ENCODE data around the gene GAST. TPM values are rescaled to one million over a fixed set of nuclear protein-coding genes. Genes with fewer than 3 reads are reported as not detected.

GAST gene
- total and polyA plus RNA-seq, 10 of the 15 experiments (the other 5 are each of a cell fraction or from before 2014, with no cell fraction given), result not detected

DNA sequence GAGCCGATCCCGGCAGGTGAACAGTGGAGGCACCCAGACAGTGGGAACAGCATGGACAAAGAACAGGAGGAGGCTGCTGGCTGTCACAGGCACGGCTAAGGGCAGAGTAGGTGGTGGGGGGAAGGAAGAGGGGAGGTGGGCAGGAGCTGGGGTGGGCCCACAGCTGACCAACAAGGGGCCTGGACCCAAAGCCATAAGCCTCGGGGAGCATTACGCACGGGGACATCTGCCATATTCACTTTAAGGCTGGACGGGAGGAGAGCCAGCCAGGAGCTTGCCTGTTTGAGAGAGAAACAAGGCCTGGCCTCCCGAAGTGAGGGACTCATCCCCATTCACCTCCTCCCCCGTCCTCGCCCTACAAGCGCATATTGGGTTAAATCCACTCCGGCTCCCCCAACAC is 41.9 kb downstream of the GAST start:
- Histone ChIP-seq H4K20me1 (ENCODE audit: control insufficient read depth, insufficient read depth) (no peaks in the 10 kb centered on the region), H3K9me3 (replicated peaks; ENCODE audit: control insufficient read depth, insufficient read depth, low read length) (no peaks in the 10 kb centered on the region), H3K4me2 (ENCODE audit: control insufficient read depth, insufficient read depth) (no peak overlapping the region), H3K9ac (ENCODE audit: control insufficient read depth, insufficient read depth, low read length) (no peak overlapping the region), H3K27me3 (replicated peaks in 1 of 2; ENCODE audit: control insufficient read depth in 2 of 2, insufficient read depth in 2 of 2, low read length in 1 of 2) (no peaks in the 10 kb centered on the region), H3K27ac (ENCODE audit: control insufficient read depth, insufficient read depth) (no peak overlapping the region), H2AFZ (ENCODE audit: control insufficient read depth, low read depth, low read length) (no peak overlapping the region), H3K36me3 (ENCODE audit: control insufficient read depth in 2 of 2, insufficient read depth in 2 of 2, low read length in 1 of 2) (peaks cover 0 to 2% of the 10 kb centered on the region in 2 experiments; a peak in 2 of 4 replicates), H3K4me1 (ENCODE audit: control insufficient read depth, insufficient read depth, low read length) (no peaks in the 10 kb centered on the region), H3K79me2 (ENCODE audit: control insufficient read depth, insufficient read depth, low read length) (no peaks in the 10 kb centered on the region), H3K4me3 (no peak overlapping the region)
- WGBS (ENCODE audit: insufficient coverage, insufficient replicate concordance, low lambda C conversion rate, missing lambda C conversion rate), result 58% methylated on average over 11 of the region's 12 CpGs
- ATAC-seq (no peak), DNase-seq (ENCODE audit: low read depth, low spot score) (no peak), FAIRE-seq (no peak)
- in situ Hi-C loops (cut with MboI) (no loop called here), intact Hi-C loops (cut with micrococcal nuclease; ENCODE audit: unreplicated experiment) (no loop called here)
- ChIA-PET POLR2A (interaction anchor here (0.5 to 0.6 kb wide), 3 partner anchors 12 to 370 kb away, joined by 4 to 6 read pairs (median 4); no protein-coding TSS in a partner anchor), CTCF (no interaction called here), SMC1A (ENCODE audit: uncharacterized antibody, unreplicated experiment) (no interaction called here), RAD21 (ENCODE audit: unreplicated experiment) (no interaction called here)
- TF ChIP-seq MYC (IDR thresholded peaks at IDR 0.05; ENCODE audit: insufficient read depth, insufficient read length, insufficient replicate concordance, low read length, severe bottlenecking) (no peak), HDAC2 (IDR thresholded peaks at IDR 0.05) (no peak), MXI1 (IDR thresholded peaks at IDR 0.05; ENCODE audit: low read depth, low read length) (no peak)
- TF ChIP-seq, protein P1, sequence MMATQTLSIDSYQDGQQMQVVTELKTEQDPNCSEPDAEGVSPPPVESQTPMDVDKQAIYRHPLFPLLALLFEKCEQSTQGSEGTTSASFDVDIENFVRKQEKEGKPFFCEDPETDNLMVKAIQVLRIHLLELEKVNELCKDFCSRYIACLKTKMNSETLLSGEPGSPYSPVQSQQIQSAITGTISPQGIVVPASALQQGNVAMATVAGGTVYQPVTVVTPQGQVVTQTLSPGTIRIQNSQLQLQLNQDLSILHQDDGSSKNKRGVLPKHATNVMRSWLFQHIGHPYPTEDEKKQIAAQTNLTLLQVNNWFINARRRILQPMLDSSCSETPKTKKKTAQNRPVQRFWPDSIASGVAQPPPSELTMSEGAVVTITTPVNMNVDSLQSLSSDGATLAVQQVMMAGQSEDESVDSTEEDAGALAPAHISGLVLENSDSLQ (IDR thresholded peaks at IDR 0.05), result no peak
- TF ChIP-seq, protein P2, sequence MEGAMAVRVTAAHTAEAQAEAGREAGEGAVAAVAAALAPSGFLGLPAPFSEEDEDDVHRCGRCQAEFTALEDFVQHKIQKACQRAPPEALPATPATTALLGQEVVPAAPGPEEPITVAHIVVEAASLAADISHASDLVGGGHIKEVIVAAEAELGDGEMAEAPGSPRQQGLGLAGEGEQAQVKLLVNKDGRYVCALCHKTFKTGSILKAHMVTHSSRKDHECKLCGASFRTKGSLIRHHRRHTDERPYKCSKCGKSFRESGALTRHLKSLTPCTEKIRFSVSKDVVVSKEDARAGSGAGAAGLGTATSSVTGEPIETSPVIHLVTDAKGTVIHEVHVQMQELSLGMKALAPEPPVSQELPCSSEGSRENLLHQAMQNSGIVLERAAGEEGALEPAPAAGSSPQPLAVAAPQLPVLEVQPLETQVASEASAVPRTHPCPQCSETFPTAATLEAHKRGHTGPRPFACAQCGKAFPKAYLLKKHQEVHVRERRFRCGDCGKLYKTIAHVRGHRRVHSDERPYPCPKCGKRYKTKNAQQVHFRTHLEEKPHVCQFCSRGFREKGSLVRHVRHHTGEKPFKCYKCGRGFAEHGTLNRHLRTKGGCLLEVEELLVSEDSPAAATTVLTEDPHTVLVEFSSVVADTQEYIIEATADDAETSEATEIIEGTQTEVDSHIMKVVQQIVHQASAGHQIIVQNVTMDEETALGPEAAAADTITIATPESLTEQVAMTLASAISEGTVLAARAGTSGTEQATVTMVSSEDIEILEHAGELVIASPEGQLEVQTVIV (IDR thresholded peaks at IDR 0.05; ENCODE audit: borderline replicate concordance, partially characterized antibody), result no peak
- no TSS peak for BruUV-seq (replicated peaks)

Measured in GM12878 (cell line).